Peyer's patch (tissue), 4 donors: ENCODE results near the gene RNF213.

Experiments used
- CTCF ChIP-seq, 6 experiments: fragments of 450-650 bp in 4 of 6; fragments of 200-600 bp in 2 of 6; sonication (generic) in 1 of 6; IDR thresholded peaks; one replicate each; pipeline ENCODE4 v1.5.1; 2017 to 2019; ENCODE audit warnings: antibody characterized with exemption in 6 of 6, mild to moderate bottlenecking in 3 of 6, moderate library complexity in 1 of 6
- POLR2A ChIP-seq, 2 donors: fragments of 450-650 bp; IDR thresholded peaks; one replicate each; pipeline ENCODE4 v1.5.1; 2017; ENCODE audit warnings: antibody characterized with exemption in 2 of 2, mild to moderate bottlenecking in 2 of 2, moderate library complexity in 2 of 2

DNA sequence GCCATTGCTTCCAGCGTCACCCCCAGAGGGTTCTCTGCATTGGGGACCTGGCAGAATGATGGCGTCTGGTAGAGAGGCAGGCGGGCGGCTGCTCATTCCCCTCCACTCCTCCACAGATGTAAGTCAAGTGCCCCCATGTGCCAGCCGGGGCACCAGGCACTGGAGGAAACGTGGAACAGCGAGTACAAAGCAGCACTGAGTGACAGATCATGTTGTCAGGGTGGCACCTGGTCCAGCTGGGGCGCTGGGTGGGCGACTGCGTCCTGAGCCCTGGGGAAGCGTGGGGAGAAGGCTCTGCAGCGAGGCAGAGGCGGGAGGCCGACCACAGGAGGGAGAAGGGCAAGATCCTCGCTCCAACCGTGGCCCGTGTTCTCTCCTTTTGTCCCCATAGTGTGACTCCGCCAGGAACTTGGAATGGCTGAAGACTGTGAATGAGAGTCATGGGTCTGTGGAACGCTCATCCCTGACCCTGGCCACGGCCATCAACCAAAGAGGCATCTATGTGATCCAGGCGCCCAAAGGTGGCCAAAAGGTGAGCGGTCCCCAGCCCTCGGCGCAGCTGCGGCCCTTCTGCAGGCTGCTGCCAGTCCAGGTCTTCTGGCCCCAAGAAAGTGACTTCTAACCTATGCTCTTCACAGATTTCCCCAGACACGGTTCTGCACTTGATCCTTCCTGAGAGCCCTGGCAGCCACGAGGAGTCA lies 76.7 kb downstream of the RNF213 start:
- TF ChIP-seq CTCF (IDR thresholded peaks at IDR 0.05) (no peak), POLR2A (IDR thresholded peaks at IDR 0.05) (no peak)
